Panc1 (cell line): Measurements from ENCODE around the gene ZBTB25. TPM values are rescaled to one million over a fixed set of nuclear protein-coding genes. Genes with fewer than 3 reads are reported as not detected.

Source experiments
- ATAC-seq: fragments of 200-7000 bp; cut with Tn5 transposase; 2 replicates; pipeline ENCODE4 v1.9.1; 2020; ENCODE audit warnings: mild to moderate bottlenecking, moderate library complexity
- BruUV-seq: library from RNA; stranded (reverse); fragments of 400-500 nt; replicated peaks from 2 replicates; lab custom pipeline; 2021; lab: Mats Ljungman, UMichigan
- CTCF ChIA-PET: fragments of 300-600 bp; sonication (Branson Sonifier 250); formaldehyde crosslinking; loops from one replicate; lab custom pipeline; 2022; ENCODE audit warnings: antibody characterized with exemption; lab: Charles Lee
- POLR2A ChIA-PET: fragments of 300-600 bp; sonication (Branson Sonifier 250); formaldehyde crosslinking; loops from one replicate; lab custom pipeline; 2022; ENCODE audit warnings: antibody characterized with exemption; lab: Charles Lee
- DNase-seq: peaks from one replicate; pipeline ENCODE4 v3.0.0-alpha.2; 2010; ENCODE audit warnings: low read depth, low spot score
- H3K27ac ChIP-seq: 2 replicates; pipeline ENCODE4 v1.5.1; 2011; ENCODE audit warnings: mild to moderate bottlenecking, low read length, inconsistent platforms
- H3K27me3 ChIP-seq: fragments of 200-500 bp; sonication (Bioruptor generic); 2 replicates; pipeline ENCODE4 v1.6.0; 2014; ENCODE audit warnings: low read length, inconsistent platforms; ENCODE audit not compliant: control insufficient read depth, insufficient read depth
- H3K36me3 ChIP-seq: fragments of 200-500 bp; sonication (Bioruptor generic); 2 replicates; pipeline ENCODE4 v1.5.1; 2014; ENCODE audit warnings: inconsistent platforms, mild to moderate bottlenecking, low read length, moderate library complexity; ENCODE audit not compliant: control insufficient read depth, insufficient read depth
- H3K4me1 ChIP-seq: 2 replicates; pipeline ENCODE4 v1.5.1; 2011; ENCODE audit warnings: inconsistent platforms, mild to moderate bottlenecking, low read length, moderate library complexity; ENCODE audit not compliant: control insufficient read depth, insufficient read depth
- H3K4me3 ChIP-seq, 2 experiments: 2 replicates each; pipeline ENCODE4 v1.5.1; 2011 to 2012; ENCODE audit warnings: low read depth in 2 of 2, low read length in 2 of 2, mild to moderate bottlenecking in 2 of 2, inconsistent platforms in 1 of 2, moderate library complexity in 1 of 2
- H3K9me3 ChIP-seq: fragments of 200-500 bp; sonication (Bioruptor generic); 2 replicates; pipeline ENCODE4 v1.5.1; 2014; ENCODE audit warnings: low read depth, mild to moderate bottlenecking, inconsistent platforms, low read length, moderate library complexity; ENCODE audit not compliant: control insufficient read depth, insufficient read depth
- CTCF ChIP-seq: fragments of 450-650 bp; IDR thresholded peaks from 2 replicates; pipeline ENCODE4 v1.5.1; 2017; ENCODE audit warnings: mild to moderate bottlenecking
- POLR2AphosphoS5 ChIP-seq: IDR thresholded peaks from 2 replicates; pipeline ENCODE4 v1.6.1; 2012; ENCODE audit warnings: mild to moderate bottlenecking, low read depth, low read length, moderate library complexity
- REST ChIP-seq, 2 experiments: IDR thresholded peaks; 2 replicates each; pipeline ENCODE4 v1.6.1; 2011 to 2012; ENCODE audit warnings: low read depth in 2 of 2, control low read depth in 1 of 2, low read length in 1 of 2, mild to moderate bottlenecking in 1 of 2, moderate library complexity in 1 of 2; ENCODE audit not compliant: insufficient read depth in 1 of 2
- SIN3A ChIP-seq: IDR thresholded peaks from 2 replicates; pipeline ENCODE4 v1.6.1; 2012; ENCODE audit warnings: low read depth, mild to moderate bottlenecking, low read length, moderate library complexity, borderline replicate concordance; ENCODE audit not compliant: insufficient read depth
- TCF7L2 ChIP-seq: IDR thresholded peaks from 2 replicates; pipeline ENCODE4 v1.6.1; 2011; ENCODE audit warnings: mild to moderate bottlenecking, low read depth, low read length, inconsistent platforms
- in situ Hi-C: cut with HindIII; loops from 2 replicates; pipeline ENCODE4 v1.10.0; 2016; ENCODE audit warnings: low sequenced_read_pairs, low pct_unique_long_range_greater_than_20kb
- intact Hi-C: fragments of 100-400 bp; cut with micrococcal nuclease; formaldehyde crosslinking; loops from one replicate; pipeline ENCODE4 v1.10.0; 2022; ENCODE audit not compliant: unreplicated experiment
- total RNA-seq: library from RNA; stranded (reverse); gene quantifications from one replicate; pipeline ENCODE4 v1.2.1, GENCODE V29; 2021; ENCODE audit not compliant: unreplicated experiment

The ZBTB25 gene
- total RNA-seq, 1 experiment from 2014 or later, result 9.0 TPM

- in situ Hi-C loops, result no loop called here
- Histone ChIP-seq H3K9me3 (no peaks in the 10 kb centered on the region), H3K27ac (no peak overlapping the region), H3K4me1 (no peaks in the 10 kb centered on the region), H3K4me3 (no peak overlapping the region), H3K36me3 (peaks cover 14% of the 10 kb centered on the region), H3K27me3 (no peaks in the 10 kb centered on the region)
- TF ChIP-seq TCF7L2, result no peak
- no peak for TF ChIP-seq SIN3A
- no peak for TF ChIP-seq REST (IDR thresholded peaks at IDR 0.05; ENCODE audit: insufficient read depth in 1 of 2, low read depth in 2 of 2, low read length in 1 of 2)
- no peak for TF ChIP-seq POLR2AphosphoS5
- TF ChIP-seq CTCF, result no peak
- DNase-seq (no peak), ATAC-seq (no peak)
- intact Hi-C loops, result no loop called here
- no TSS peak for BruUV-seq
- CTCF ChIA-PET, result no interaction called here
- POLR2A ChIA-PET, result no interaction called here
Measured at GRCh38 chr14:64421166-64421565, 82.5 kb downstream of the ZBTB25 start.

- in situ Hi-C loops (no loop called here), intact Hi-C loops (no loop called here)
- H3K4me3 ChIP-seq, result no peak overlapping the region
- CTCF ChIA-PET, result interaction anchor here (0.7 kb wide), 1 partner anchor 64 kb away, joined by 8 read pairs; no protein-coding TSS in a partner anchor
- TF ChIP-seq TCF7L2, result no peak
- no peak for TF ChIP-seq SIN3A
- TF ChIP-seq POLR2AphosphoS5, result no peak
- TF ChIP-seq REST (IDR thresholded peaks at IDR 0.05; ENCODE audit: insufficient read depth in 1 of 2, low read depth in 2 of 2, low read length in 1 of 2), result no peak
- BruUV-seq, result no TSS peak
- no peak overlapping the region for H3K27ac ChIP-seq
- H3K9me3 ChIP-seq, result no peaks in the 10 kb centered on the region
- no peaks in the 10 kb centered on the region for H3K27me3 ChIP-seq
- H3K4me1 ChIP-seq, result no peaks in the 10 kb centered on the region
- no peak for DNase-seq
- ATAC-seq, result no peak
- H3K36me3 ChIP-seq, result peaks cover 8% of the 10 kb centered on the region; the same call in 1 of the 2 replicates
- POLR2A ChIA-PET, result no interaction called here
Measured at GRCh38 chr14:64419003-64419402, 84.6 kb downstream of the ZBTB25 start.
